ENCODE measurements around the gene CCL23.

The CCL23 gene

DNA sequence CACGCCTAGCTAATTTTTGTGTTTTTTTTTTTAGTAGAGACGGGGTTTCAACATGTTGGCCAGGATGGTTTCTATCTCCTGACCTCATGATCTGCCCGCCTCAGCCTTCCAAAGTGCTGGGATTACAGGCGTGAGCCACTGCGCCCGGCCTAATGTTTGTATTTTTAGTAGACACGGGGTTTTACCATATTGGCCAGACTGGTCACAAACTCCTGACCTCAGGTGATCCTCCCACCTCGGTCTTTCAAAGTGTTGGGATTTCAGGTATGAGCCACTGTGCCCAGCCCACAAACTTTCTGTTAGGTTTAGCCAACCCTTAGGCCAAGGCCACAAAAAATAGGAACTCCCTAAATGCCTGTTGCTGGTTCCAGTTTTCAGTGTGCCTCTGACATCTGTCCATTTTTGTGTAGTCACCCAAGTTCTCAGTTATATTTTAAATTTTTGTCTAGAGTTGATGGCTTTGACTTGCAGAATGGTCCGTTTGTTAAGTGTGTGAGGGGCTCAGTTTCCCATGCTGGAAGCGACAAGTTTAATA is 49.2 kb downstream of the CCL23 start:
- DNase-seq: no peak

DNA sequence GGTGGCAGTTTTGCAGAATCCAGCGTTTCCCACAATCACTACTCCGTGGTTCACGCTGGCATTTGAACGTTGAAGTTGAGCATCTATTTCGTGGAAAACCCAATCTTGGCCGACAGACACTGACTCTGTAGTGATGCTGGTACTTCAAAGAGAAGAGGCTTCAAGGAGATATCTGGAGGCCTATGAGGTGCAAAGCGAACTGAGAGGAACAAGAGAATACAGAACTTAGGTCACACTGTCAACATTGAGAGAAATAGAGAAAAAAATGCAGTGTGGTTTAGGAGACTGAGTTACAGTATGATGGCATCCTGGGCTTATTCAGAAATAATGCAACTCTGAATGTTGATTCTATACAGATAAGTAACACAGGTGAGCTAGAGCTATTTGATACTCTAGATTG is 52.5 kb downstream of the CCL23 start:
- no peak for DNase-seq

DNA sequence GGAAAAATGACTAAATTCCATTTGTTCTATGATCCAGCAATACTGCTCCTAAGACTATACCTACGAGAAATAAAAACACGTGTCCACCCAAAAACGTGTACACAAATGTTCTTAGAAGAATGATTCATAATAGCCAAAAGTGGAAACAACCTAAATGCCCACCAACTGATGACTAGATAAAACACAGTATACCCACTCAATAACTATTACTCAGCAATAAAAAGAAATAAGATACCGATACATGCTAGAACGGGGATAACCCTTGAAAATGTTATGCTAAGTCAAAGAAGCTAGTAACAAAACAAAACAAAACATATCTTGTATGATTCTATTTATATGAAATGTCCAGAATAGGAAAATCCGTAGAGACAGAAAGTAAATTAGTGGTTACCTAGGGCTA is 54.1 kb downstream of the CCL23 start:
- no peak for DNase-seq
